HFF-Myc (cell line): ENCODE measurements around the gene STX8.

ENCODE experiments used
- DNase-seq: peaks from one replicate; pipeline ENCODE4 v3.0.0-alpha.2; 2011; ENCODE audit warnings: low read depth; ENCODE audit errors: extremely low read depth
- H3K4me3 ChIP-seq: replicated peaks from 2 replicates; pipeline ENCODE4 v1.5.1; 2011; ENCODE audit warnings: low read depth, mild to moderate bottlenecking, control low read depth, low read length
- TF ChIP-seq, protein P1 (sequence below): IDR thresholded peaks from 2 replicates; pipeline ENCODE4 v1.5.1; 2012; ENCODE audit warnings: mild to moderate bottlenecking, low read depth, low read length, control low read depth; ENCODE audit errors: missing control alignments

Gene STX8

GRCh38 chr17:9242497-9242881, 333.1 kb downstream of the STX8 start:
- DNase-seq: no peak
- H3K4me3 ChIP-seq: no peak overlapping the region
- TF ChIP-seq, protein P1, sequence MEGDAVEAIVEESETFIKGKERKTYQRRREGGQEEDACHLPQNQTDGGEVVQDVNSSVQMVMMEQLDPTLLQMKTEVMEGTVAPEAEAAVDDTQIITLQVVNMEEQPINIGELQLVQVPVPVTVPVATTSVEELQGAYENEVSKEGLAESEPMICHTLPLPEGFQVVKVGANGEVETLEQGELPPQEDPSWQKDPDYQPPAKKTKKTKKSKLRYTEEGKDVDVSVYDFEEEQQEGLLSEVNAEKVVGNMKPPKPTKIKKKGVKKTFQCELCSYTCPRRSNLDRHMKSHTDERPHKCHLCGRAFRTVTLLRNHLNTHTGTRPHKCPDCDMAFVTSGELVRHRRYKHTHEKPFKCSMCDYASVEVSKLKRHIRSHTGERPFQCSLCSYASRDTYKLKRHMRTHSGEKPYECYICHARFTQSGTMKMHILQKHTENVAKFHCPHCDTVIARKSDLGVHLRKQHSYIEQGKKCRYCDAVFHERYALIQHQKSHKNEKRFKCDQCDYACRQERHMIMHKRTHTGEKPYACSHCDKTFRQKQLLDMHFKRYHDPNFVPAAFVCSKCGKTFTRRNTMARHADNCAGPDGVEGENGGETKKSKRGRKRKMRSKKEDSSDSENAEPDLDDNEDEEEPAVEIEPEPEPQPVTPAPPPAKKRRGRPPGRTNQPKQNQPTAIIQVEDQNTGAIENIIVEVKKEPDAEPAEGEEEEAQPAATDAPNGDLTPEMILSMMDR: no peak

DNA sequence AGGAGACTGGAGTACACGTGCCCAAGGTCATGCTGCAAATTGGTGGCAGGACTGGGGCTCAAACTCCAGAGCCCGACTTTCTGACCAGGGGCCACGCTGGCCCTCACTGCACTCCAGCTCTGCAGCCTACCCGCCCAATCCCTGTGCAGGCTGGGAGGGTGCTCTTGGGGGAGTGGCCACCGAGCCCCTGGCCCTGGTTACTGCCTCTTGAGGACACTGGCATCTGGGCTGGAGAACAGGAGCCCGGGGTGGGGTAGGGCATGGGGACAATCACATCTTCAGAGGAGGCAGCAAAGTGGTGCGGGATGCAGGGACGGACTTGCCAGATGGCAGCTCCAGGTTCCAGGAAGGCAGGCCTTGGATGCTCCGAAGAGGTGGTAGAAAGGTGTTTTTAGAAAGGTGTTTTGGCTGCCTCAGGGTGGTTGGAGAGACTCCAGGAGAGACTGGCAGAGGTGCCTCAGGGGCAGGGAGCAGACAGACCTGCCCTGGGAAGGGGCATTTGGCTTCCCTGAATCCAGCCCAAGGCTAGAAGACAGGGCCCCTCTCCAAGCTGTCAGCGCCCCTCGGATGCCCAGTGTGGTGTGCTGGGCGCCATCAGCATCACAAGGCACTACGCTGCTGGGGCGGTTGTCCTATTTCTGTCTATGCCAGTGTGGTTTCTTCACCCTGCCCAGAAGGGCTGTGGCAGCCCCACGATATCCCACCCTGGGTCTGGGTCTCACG, 333.7 kb downstream of the STX8 start:
- TF ChIP-seq, protein P1: no peak
- no peak overlapping the region for H3K4me3 ChIP-seq
- no peak for DNase-seq

DNA sequence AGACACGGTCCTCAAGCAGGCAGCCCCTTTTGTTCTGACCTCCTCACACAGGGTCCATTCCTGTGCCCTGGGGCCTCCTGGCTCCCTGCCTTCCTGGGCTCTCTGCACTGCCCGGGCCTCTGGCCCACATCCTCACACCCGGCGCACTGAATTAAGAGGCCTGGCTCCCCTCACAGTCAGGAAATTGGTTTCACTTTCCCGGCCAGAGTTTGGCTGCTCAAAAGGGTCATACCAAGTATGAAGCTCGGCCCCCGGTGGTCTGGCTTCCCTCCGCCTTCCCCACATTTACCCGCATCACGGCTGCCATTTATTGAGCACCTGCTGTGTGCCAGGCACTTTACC, 334.3 kb downstream of the STX8 start:
- TF ChIP-seq, protein P1: no peak
- no peak overlapping the region for H3K4me3 ChIP-seq
- DNase-seq: no peak

GRCh38 chr17:9240659-9241370, 334.8 kb downstream of the STX8 start:
- TF ChIP-seq, protein P1: no peak
- no peak for DNase-seq
- no peak overlapping the region for H3K4me3 ChIP-seq

DNA sequence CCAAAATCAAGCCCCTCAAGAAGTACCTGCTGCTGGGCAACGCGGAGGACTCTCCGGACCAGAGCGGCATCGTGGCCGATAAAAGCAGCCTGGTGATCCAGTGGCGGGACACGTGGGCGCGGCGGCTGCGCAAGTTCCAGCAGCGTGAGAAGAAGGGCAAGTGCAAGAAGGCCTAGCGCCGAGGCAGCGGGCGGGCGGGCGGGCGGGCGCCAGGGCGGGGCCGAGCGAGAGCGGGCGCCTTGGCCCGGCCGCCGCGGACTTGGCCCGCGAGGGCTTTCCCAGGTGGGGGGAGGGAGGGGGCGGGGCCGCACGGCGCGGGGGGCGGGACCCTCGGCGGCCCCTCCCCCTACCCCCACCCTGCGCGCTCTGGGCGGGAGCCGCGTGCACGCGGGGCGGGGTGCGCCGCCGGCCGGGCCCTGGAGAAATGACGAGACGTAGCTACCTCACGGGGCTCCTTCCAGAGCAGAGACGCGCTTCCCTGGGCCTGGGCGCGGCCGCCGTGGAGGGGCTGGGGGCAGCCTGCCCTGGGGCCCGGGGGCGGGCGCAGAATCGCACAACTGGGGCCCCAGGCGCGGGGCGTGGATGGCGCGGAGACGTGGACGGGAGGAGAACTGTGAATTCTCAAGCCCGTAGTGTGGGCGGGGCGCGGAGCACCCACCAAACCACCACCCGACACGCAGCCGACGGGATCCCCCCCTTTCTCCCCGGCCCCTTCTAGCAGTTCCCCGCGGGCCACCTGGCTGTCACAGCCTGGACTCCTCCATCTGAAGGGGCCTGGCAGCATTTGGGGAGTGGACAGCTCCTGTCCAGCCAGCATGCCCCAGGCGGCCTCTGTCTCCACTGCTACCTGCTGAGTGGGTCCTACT, 335.6 kb downstream of the STX8 start:
- DNase-seq: no peak
- TF ChIP-seq, protein P1: no peak
- peak overlapping the region; percentile 38 for H3K4me3 ChIP-seq

DNA sequence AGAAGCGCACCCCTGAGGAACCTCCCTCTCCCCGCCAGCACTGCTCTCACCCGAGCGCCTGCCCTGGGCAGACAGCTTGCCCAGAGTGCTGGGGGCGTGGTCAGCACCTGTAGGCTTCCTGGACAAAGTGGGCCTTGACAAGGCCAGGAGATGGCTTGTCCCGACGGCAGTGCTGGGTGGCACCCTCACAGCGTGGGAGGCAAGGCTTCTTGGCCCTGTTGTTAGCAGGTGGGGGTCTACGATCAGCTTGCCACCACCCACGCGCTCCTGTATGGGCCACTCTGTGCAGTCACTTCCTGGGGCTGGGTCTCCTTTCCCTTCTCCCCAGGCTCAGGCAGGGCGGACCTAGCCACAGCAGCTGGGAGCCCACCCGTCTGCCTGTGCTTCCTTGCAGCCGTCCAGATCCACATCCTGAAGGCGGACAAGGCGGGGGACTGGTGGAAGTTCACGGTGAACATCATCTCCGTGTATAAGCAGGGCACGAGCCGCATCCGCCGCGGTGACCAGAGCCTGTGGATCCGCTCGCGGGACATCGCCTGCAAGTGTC, 336.3 kb downstream of the STX8 start:
- peak overlapping the region; percentile 38 for H3K4me3 ChIP-seq
- DNase-seq: no peak
- TF ChIP-seq, protein P1: no peak
